K562 (cell line): ENCODE results near the gene LLGL1.

Experiments used
- ADNP ChIP-seq: fragments of 200-800 bp; sonication (Bioruptor generic); IDR thresholded peaks from 2 replicates; pipeline ENCODE4 v1.6.1; 2016; ENCODE audit warnings: missing genetic modification characterization, missing compliant biosample characterization
- CBFA2T2 ChIP-seq: fragments of 450-650 bp; conservative IDR thresholded peaks from 2 replicates; pipeline ENCODE4 v1.6.1; 2017; ENCODE audit warnings: mild to moderate bottlenecking
- PHF8 ChIP-seq: fragments of 200-600 bp; sonication (generic); IDR thresholded peaks from 2 replicates; pipeline ENCODE4 v1.6.1; 2012; ENCODE audit warnings: mixed run types, mild to moderate bottlenecking, inconsistent platforms, low read length, moderate library complexity, borderline replicate concordance
- ZC3H11A ChIP-seq: IDR thresholded peaks from 2 replicates; pipeline ENCODE4 v1.6.1; 2012; ENCODE audit warnings: low read depth, low read length, improper control_type of control experiment
- ZNF133 ChIP-seq: fragments of 250-450 bp; sonication (Bioruptor Pico); IDR thresholded peaks from 2 replicates; pipeline ENCODE4 v1.4.0; 2020; ENCODE audit warnings: mild to moderate bottlenecking
- ZSCAN29 ChIP-seq: fragments of 450-650 bp; IDR thresholded peaks from 2 replicates; pipeline ENCODE4 v1.6.1; 2017
- TF ChIP-seq, protein P1 (sequence below): fragments of 150-350 bp; conservative IDR thresholded peaks from 2 replicates; pipeline ENCODE4 v1.6.1; 2014; ENCODE audit warnings: low read length

- TF ChIP-seq PHF8: no peak
- TF ChIP-seq ADNP (tag): no peak
- TF ChIP-seq ZSCAN29: no peak
- TF ChIP-seq ZC3H11A: no peak
- no peak for TF ChIP-seq ZNF133 (CRISPR knock-in tag)
- TF ChIP-seq, protein P1, sequence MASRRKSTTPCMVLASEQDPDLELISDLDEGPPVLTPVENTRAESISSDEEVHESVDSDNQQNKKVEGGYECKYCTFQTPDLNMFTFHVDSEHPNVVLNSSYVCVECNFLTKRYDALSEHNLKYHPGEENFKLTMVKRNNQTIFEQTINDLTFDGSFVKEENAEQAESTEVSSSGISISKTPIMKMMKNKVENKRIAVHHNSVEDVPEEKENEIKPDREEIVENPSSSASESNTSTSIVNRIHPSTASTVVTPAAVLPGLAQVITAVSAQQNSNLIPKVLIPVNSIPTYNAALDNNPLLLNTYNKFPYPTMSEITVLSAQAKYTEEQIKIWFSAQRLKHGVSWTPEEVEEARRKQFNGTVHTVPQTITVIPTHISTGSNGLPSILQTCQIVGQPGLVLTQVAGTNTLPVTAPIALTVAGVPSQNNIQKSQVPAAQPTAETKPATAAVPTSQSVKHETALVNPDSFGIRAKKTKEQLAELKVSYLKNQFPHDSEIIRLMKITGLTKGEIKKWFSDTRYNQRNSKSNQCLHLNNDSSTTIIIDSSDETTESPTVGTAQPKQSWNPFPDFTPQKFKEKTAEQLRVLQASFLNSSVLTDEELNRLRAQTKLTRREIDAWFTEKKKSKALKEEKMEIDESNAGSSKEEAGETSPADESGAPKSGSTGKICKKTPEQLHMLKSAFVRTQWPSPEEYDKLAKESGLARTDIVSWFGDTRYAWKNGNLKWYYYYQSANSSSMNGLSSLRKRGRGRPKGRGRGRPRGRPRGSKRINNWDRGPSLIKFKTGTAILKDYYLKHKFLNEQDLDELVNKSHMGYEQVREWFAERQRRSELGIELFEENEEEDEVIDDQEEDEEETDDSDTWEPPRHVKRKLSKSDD: no peak
- no peak for TF ChIP-seq CBFA2T2
Observed at GRCh38 chr17:18259621-18260331, 34.3 kb downstream of the LLGL1 start.
